Fibroblast of villous mesenchyme (primary cell): ENCODE data around the gene IGFBP1. TPM values are rescaled to one million over a fixed set of nuclear protein-coding genes. Genes with fewer than 3 reads are reported as not detected.

ENCODE experiments used
- DNase-seq: peaks from one replicate; pipeline ENCODE4 v3.0.0-alpha.2; 2010; ENCODE audit warnings: low read depth
- H3K4me3 ChIP-seq: 2 replicates; pipeline ENCODE4 v1.5.1; 2011; ENCODE audit warnings: low read depth, mild to moderate bottlenecking, low read length
- CTCF ChIP-seq: IDR thresholded peaks from 2 replicates; pipeline ENCODE4 v1.5.1; 2012; ENCODE audit warnings: low read depth, mild to moderate bottlenecking, low read length; ENCODE audit not compliant: insufficient read depth
- total RNA-seq: library from RNA; depleted of rRNA; stranded (reverse); fragments of >200 nt; gene quantifications from 2 replicates; pipeline ENCODE4 v1.2.3, GENCODE V29; 2012

Gene IGFBP1
- total RNA-seq, 1 donor: under 0.01 TPM

GRCh38 chr7:45876519-45876918, 11.8 kb upstream of the IGFBP1 start:
- TF ChIP-seq CTCF: no peak
- no peak for DNase-seq
- H3K4me3 ChIP-seq: no peak overlapping the region

- H3K4me3 ChIP-seq: no peak overlapping the region
- TF ChIP-seq CTCF: no peak
- DNase-seq: no peak
Observed at GRCh38 chr7:45878457-45879144, 9.7 kb upstream of the IGFBP1 start.

- no peak overlapping the region for H3K4me3 ChIP-seq
- no peak for TF ChIP-seq CTCF
Observed at GRCh38 chr7:45880433-45880860, 7.8 kb upstream of the IGFBP1 start.

GRCh38 chr7:45881280-45881758, 7.0 kb upstream of the IGFBP1 start:
- DNase-seq: no peak
- no peak overlapping the region for H3K4me3 ChIP-seq
- no peak for TF ChIP-seq CTCF

More at GRCh38 chr7:45880433-45880860, 7.8 kb upstream of the IGFBP1 start:
- no peak for DNase-seq

GRCh38 chr7:45881759-45882464, 6.4 kb upstream of the IGFBP1 start:
- no peak for TF ChIP-seq CTCF
- DNase-seq: peak; percentile 94
- no peak overlapping the region for H3K4me3 ChIP-seq

- TF ChIP-seq CTCF: no peak
- no peak overlapping the region for H3K4me3 ChIP-seq
- no peak for DNase-seq
Observed at GRCh38 chr7:45882465-45882810, 5.8 kb upstream of the IGFBP1 start.
